HG03095 (cell line): ENCODE measurements around the gene LYPD6.
"Not testable (repeated sequence)": the region's sequence is repeated elsewhere in the genome, so short reads cannot be mapped to it uniquely, and the experiment has no call there.

Experiments
- ATAC-seq: cut with Tn5 transposase; IDR thresholded peaks from one replicate; pipeline ENCODE4 v1.9.1; 2021; ENCODE audit warnings: moderate library complexity; ENCODE audit not compliant: unreplicated experiment

Gene LYPD6

GRCh38 chr2:149492923-149493322 lies 162.5 kb downstream of the LYPD6 start:
- ATAC-seq: no peak

GRCh38 chr2:149499204-149499603 lies 168.8 kb downstream of the LYPD6 start:
- ATAC-seq: not testable (repeated sequence)

- ATAC-seq: not testable (repeated sequence)
Measured at GRCh38 chr2:149506808-149507207, 176.4 kb downstream of the LYPD6 start.

- no peak for ATAC-seq
Measured at GRCh38 chr2:149507974-149508373, 177.6 kb downstream of the LYPD6 start.

- no peak for ATAC-seq
Measured at GRCh38 chr2:149513461-149513860, 183.1 kb downstream of the LYPD6 start.
